Measurements from ENCODE around the gene MYO3B.

GRCh38 chr2:170170281-170171040 lies 7.5 kb upstream of the MYO3B start:
- TF ChIP-seq, protein P1, sequence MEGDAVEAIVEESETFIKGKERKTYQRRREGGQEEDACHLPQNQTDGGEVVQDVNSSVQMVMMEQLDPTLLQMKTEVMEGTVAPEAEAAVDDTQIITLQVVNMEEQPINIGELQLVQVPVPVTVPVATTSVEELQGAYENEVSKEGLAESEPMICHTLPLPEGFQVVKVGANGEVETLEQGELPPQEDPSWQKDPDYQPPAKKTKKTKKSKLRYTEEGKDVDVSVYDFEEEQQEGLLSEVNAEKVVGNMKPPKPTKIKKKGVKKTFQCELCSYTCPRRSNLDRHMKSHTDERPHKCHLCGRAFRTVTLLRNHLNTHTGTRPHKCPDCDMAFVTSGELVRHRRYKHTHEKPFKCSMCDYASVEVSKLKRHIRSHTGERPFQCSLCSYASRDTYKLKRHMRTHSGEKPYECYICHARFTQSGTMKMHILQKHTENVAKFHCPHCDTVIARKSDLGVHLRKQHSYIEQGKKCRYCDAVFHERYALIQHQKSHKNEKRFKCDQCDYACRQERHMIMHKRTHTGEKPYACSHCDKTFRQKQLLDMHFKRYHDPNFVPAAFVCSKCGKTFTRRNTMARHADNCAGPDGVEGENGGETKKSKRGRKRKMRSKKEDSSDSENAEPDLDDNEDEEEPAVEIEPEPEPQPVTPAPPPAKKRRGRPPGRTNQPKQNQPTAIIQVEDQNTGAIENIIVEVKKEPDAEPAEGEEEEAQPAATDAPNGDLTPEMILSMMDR (optimal IDR thresholded peaks at IDR 0.05 in 1 of 3, IDR thresholded peaks at IDR 0.05 in 1 of 3, conservative IDR thresholded peaks at IDR 0.05 in 1 of 3; ENCODE audit: extremely low read depth in 1 of 3, insufficient read depth in 2 of 3, low read length in 3 of 3) = no peak
- no peak for TF ChIP-seq EZH2 (IDR thresholded peaks at IDR 0.05; ENCODE audit: low read length)
